ENCODE data around the gene TBX18.

The TBX18 gene

DNA sequence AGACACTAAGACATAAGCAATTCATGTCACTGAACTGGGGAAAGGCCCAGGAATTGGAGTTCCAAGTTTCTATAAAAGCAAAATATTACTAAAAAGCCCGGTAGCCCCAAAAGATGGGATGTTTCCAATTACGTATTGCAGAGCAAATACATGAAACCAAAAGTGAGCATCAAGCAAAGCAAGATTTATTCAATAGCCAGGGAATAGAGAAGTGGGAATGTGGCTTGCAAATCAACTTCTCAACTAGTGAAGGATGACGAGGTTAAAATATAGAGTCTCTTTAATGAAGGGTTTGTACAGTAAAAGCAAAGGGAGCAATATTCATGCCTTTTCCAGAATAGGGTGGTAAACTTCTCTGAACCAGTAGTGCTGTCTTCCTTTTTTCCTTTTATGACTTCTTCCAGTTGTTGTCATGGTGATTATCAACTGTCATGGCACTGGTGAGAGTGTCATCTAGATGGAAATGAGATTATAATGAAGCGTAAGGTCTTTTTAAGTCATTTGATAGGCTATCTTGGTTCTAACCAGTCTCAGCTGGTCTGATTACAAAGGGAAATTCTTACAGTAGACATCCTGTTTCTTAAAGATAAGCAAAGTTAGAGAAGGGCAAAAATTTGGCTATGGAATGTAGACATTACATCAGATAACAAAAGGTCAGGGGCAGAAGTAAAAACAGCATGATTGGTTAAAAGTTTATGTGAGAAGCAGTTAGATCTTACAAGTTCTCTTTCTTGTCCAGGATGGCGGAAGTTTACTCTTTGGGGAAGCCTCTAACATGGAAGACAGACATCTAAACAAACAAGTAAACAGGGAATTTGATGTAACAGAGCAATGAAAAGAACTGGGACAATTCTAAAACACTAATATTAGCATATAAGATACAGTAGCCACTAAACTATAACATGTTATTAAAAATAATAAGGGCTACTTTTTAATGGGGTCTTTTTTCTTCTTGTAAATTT is 96.9 kb downstream of the TBX18 start:
- no peak for DNase-seq

DNA sequence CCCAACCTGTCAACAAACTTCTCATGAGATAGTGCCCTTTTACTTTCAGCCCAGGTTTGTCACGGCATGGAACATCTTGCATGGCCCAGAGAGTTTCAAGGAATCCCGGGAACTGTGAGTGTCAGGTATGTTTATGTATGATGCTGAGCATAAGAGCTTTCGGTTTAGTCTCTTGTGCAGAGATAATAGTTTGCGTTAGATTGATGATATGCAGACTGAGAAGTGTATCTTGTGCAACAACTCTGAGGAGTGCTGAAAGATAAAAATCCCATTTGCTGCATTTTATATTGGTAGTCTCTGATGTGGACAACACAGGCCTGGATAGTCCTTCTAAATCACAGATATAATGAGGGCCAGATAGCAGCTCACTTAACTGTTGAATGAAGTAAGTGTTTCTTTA is 99.0 kb downstream of the TBX18 start:
- no peak for DNase-seq

GRCh38 chr6:84663866-84664265 is 100.5 kb downstream of the TBX18 start:
- DNase-seq, result no peak

GRCh38 chr6:84657486-84657885 is 106.9 kb downstream of the TBX18 start:
- DNase-seq, result no peak

GRCh38 chr6:84657025-84657424 is 107.4 kb downstream of the TBX18 start:
- DNase-seq, result no peak

DNA sequence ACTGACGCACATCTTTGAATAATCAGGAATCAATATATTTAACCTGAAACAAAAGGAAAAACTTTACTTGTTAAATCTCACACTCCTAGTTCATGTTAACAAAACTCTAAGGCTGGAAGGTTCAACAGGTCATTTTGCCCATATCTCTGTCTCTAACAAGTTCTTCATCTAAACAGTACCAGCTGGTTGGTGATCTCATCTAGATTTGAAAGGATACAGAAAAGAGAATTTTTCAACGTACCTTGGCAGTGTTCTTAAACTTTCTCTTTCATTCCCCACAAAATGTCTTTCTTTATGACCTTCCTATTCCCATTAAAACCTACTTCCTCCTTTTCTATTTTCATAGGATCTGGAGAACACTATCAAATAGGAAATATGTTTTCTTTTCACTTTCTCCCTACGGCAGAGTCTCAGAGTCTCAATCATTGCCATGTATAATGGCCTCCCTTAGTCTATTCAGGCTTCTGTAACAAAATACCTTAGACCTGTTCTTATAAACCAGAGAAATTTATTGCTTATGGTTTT is 111.3 kb downstream of the TBX18 start:
- no peak for DNase-seq

DNA sequence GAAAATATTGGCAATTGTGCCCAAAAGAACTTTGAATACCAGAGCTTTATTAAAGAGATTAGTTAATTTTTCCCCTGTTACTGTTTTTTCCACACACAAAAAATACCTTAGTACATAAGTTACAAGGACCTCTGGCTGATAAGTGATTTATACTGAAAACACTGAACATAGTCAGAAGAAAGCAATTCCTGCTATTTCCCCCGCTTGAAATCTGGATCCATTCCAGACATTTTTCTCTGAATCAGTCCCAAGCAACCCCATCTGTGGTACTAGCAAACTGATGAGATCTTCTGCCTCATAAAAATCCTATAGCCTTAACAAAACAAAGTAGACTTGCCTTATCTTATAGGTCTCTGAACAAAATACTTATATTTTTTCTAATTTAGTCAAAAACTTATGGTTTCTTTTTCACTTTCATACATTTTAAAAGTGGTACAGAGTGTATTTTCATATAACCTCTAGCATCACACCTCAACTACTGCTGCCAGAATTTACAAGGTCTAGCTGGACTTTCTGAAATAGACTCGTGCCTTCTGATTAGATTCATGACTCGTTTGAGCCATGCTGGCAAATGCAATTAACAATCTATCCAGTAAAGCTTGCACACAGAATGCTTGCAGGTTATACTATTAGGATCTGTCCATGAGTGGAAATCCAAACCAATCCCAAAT is 111.9 kb downstream of the TBX18 start:
- peak; percentile 39 for DNase-seq

- DNase-seq, result no peak
Measured at GRCh38 chr6:84651583-84651982, 112.8 kb downstream of the TBX18 start.

GRCh38 chr6:84648444-84648843 is 116.0 kb downstream of the TBX18 start:
- no peak for DNase-seq

- DNase-seq, result no peak
Measured at GRCh38 chr6:84645563-84646266, 118.7 kb downstream of the TBX18 start.

DNA sequence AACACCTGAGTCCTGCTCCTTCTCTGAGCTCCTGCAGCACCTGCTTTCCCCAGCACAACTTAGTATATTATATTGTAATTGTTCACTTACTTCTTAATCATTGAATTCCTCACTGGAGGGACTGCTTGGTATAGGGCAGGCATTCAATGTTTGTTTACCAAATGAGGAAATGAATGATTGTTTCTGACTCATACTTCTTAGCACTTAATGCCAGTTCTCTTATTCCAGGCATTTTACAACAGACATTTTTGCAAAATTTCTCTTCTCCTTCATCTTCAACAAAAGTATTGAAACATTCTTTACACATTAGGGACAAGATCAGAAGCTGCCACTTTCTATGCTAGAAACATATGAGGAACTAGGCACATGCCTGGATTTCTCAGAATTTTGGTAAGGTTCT is 119.4 kb downstream of the TBX18 start:
- peak; percentile 37 for DNase-seq

GRCh38 chr6:84643778-84644177 is 120.6 kb downstream of the TBX18 start:
- no peak for DNase-seq

DNA sequence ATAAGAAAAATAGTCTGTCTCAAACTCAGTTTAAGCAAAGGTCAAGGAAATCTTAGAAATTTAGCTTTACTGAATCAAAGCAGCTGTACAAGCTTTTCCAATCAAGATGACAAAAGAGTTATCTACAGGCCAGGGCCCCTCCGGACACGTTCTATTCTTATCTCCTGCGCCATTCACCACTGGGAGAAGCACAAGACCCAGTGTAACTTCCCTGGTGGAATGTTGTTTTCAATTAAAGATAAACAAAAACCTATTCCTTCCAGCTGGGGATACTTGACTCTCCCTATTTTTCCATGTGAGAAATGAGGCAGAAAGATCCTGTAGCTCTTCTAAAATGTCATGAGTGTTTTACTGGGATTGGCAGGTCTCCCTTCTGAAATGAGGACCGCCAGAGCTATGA is 123.3 kb downstream of the TBX18 start:
- no peak for DNase-seq

DNA sequence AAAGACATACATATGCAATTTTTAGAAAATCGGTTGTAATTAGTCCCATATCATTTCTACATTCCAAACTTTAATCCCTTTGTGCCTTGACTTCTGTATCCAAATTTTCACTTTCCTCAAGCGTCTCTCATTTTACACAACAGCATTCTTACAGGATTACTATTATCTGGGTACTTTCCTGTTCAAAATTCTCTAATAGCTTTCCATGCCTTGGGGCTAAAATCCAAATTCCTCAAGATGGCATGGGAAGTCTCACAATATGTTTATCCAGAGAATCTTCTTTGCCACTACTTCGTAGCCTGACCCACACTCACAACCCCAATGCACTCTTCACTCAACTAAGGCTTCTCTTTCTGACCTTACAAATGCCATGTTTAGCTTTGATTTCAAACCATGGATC is 125.0 kb downstream of the TBX18 start:
- DNase-seq, result no peak

DNA sequence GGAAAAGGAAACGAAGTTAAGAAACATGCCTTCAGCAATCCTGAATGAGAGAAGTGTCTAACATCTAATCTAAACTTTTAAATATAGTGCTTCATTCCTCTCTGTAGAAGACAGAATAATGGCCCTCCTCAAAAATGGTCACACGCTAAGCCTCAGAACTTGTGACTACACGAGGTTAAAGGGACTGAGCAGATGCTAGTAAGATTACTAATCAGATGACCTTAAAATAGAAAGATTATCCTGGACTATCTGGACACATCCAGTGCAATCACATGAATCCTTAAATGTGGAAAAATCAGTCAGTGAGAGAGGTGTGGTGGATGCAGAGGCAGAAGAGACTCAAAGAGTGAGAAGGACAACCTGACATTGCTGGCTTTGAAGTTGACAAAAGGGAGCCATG is 126.1 kb downstream of the TBX18 start:
- no peak for DNase-seq

All from amniotic stem cell (primary cell).